ENCODE results near the gene ZNF579.

The ZNF579 gene
- total RNA-seq, result 0.64 to 9.8 (median 3.7) reads per million in 18 experiments

GRCh38 chr19:55580628-55581144 lies at the start of gene ZNF579:
ZNF579 (minus strand) TSS chr19:55580848; CDS start chr19:55579639, 1,209 bp downstream.
- peak; percentile 80 to 84 for DNase-seq

- DNase-seq, result no peak
Measured at GRCh38 chr19:55626350-55626749, 45.7 kb upstream of the ZNF579 start.

GRCh38 chr19:55625004-55625326 lies 44.3 kb upstream of the ZNF579 start:
- DNase-seq, result no peak

GRCh38 chr19:55624109-55625003 lies 43.7 kb upstream of the ZNF579 start, which contains the start of gene ZNF784:
ZNF784 (minus strand) TSS chr19:55624566; CDS start chr19:55624561, 5 bp downstream.
- DNase-seq, result peak; percentile 93 to 96

- DNase-seq, result no peak
Measured at GRCh38 chr19:55623561-55623960, 42.9 kb upstream of the ZNF579 start.

GRCh38 chr19:55623130-55623529 lies 42.5 kb upstream of the ZNF579 start:
- no peak for DNase-seq

GRCh38 chr19:55622242-55622969 lies 41.8 kb upstream of the ZNF579 start:
- DNase-seq, result no peak

GRCh38 chr19:55621673-55622231 lies 41.1 kb upstream of the ZNF579 start:
- no peak for DNase-seq

GRCh38 chr19:55621205-55621672 lies 40.6 kb upstream of the ZNF579 start:
- no peak for DNase-seq

- DNase-seq, result peak; percentile 67 to 76
Measured at GRCh38 chr19:55620410-55621204, 40.0 kb upstream of the ZNF579 start.

GRCh38 chr19:55619286-55619685 lies 38.6 kb upstream of the ZNF579 start:
- DNase-seq, result peak; percentile 29 to 77

GRCh38 chr19:55618426-55618825 lies 37.8 kb upstream of the ZNF579 start:
- DNase-seq, result no peak

- no peak for DNase-seq
Measured at GRCh38 chr19:55617426-55617825, 36.8 kb upstream of the ZNF579 start.

- DNase-seq, result no peak
Measured at GRCh38 chr19:55616395-55616875, 35.8 kb upstream of the ZNF579 start.

- DNase-seq, result no peak
Measured at GRCh38 chr19:55615543-55616394, 35.1 kb upstream of the ZNF579 start.

- no peak for DNase-seq
Measured at GRCh38 chr19:55614711-55615542, 34.3 kb upstream of the ZNF579 start.

GRCh38 chr19:55613930-55614710 lies 33.5 kb upstream of the ZNF579 start:
- DNase-seq, result no peak

GRCh38 chr19:55613396-55613795 lies 32.7 kb upstream of the ZNF579 start:
- DNase-seq, result no peak

- DNase-seq, result no peak
Measured at GRCh38 chr19:55611983-55612645, 31.5 kb upstream of the ZNF579 start.
